ENCODE data around the gene ATP2B2.

The ATP2B2 gene

GRCh38 chr3:10396083-10396482 is 109.3 kb downstream of the ATP2B2 start:
- H3K9ac ChIP-seq (ENCODE audit: insufficient read length, low read depth) = no peak overlapping the region
- H3K4me1 ChIP-seq (ENCODE audit: insufficient read depth, insufficient read length) = peaks cover 12% of the 10 kb centered on the region
- TF ChIP-seq YY1 (IDR thresholded peaks at IDR 0.05; ENCODE audit: insufficient read depth, insufficient read length) (no peak), SUZ12 (IDR thresholded peaks at IDR 0.05; ENCODE audit: extremely low read depth, insufficient read depth, insufficient read length) (no peak), ZNF274 (IDR thresholded peaks at IDR 0.05; ENCODE audit: low read depth, low read length) (no peak)
- no peaks in the 10 kb centered on the region for H3K27me3 ChIP-seq (ENCODE audit: insufficient read depth, insufficient read length)
- H3K36me3 ChIP-seq (ENCODE audit: insufficient read depth, insufficient read length, low read length) = no peaks in the 10 kb centered on the region
- H3K4me3 ChIP-seq (ENCODE audit: insufficient read length, low read depth) = no peak overlapping the region
- DNase-seq (ENCODE audit: low read depth, low spot score) = no peak
- no peaks in the 10 kb centered on the region for H3K9me3 ChIP-seq (ENCODE audit: insufficient read depth, low read length)

GRCh38 chr3:10395671-10396070 is 109.7 kb downstream of the ATP2B2 start:
- Histone ChIP-seq H3K36me3 (ENCODE audit: insufficient read depth, insufficient read length, low read length) (no peaks in the 10 kb centered on the region), H3K27me3 (ENCODE audit: insufficient read depth, insufficient read length) (no peaks in the 10 kb centered on the region), H3K9me3 (ENCODE audit: insufficient read depth, low read length) (no peaks in the 10 kb centered on the region), H3K4me3 (ENCODE audit: insufficient read length, low read depth) (no peak overlapping the region), H3K9ac (ENCODE audit: insufficient read length, low read depth) (no peak overlapping the region), H3K4me1 (ENCODE audit: insufficient read depth, insufficient read length) (peaks cover 12% of the 10 kb centered on the region)
- DNase-seq (ENCODE audit: low read depth, low spot score) = no peak
- TF ChIP-seq ZNF274 (IDR thresholded peaks at IDR 0.05; ENCODE audit: low read depth, low read length) = no peak
- TF ChIP-seq SUZ12 (IDR thresholded peaks at IDR 0.05; ENCODE audit: extremely low read depth, insufficient read depth, insufficient read length) = no peak
- no peak for TF ChIP-seq YY1 (IDR thresholded peaks at IDR 0.05; ENCODE audit: insufficient read depth, insufficient read length)

- no peaks in the 10 kb centered on the region for H3K36me3 ChIP-seq (ENCODE audit: insufficient read depth, insufficient read length, low read length)
- H3K9me3 ChIP-seq (ENCODE audit: insufficient read depth, low read length) = no peaks in the 10 kb centered on the region
- no peak overlapping the region for H3K9ac ChIP-seq (ENCODE audit: insufficient read length, low read depth)
- peak; percentile 68 for DNase-seq (ENCODE audit: low read depth, low spot score)
- H3K4me1 ChIP-seq (ENCODE audit: insufficient read depth, insufficient read length) = peaks cover 12% of the 10 kb centered on the region
- TF ChIP-seq ZNF274 (IDR thresholded peaks at IDR 0.05; ENCODE audit: low read depth, low read length) = no peak
- TF ChIP-seq SUZ12 (IDR thresholded peaks at IDR 0.05; ENCODE audit: extremely low read depth, insufficient read depth, insufficient read length) = no peak
- no peak for TF ChIP-seq YY1 (IDR thresholded peaks at IDR 0.05; ENCODE audit: insufficient read depth, insufficient read length)
- H3K27me3 ChIP-seq (ENCODE audit: insufficient read depth, insufficient read length) = no peaks in the 10 kb centered on the region
- no peak overlapping the region for H3K4me3 ChIP-seq (ENCODE audit: insufficient read length, low read depth)
Measured at GRCh38 chr3:10395196-10395595, 110.2 kb downstream of the ATP2B2 start.

GRCh38 chr3:10394491-10395025 is 110.8 kb downstream of the ATP2B2 start:
- peaks cover 12% of the 10 kb centered on the region for H3K4me1 ChIP-seq (ENCODE audit: insufficient read depth, insufficient read length)
- no peaks in the 10 kb centered on the region for H3K36me3 ChIP-seq (ENCODE audit: insufficient read depth, insufficient read length, low read length)
- TF ChIP-seq SUZ12 (IDR thresholded peaks at IDR 0.05; ENCODE audit: extremely low read depth, insufficient read depth, insufficient read length) = no peak
- TF ChIP-seq YY1 (IDR thresholded peaks at IDR 0.05; ENCODE audit: insufficient read depth, insufficient read length) = no peak
- TF ChIP-seq ZNF274 (IDR thresholded peaks at IDR 0.05; ENCODE audit: low read depth, low read length) = no peak
- no peak overlapping the region for H3K9ac ChIP-seq (ENCODE audit: insufficient read length, low read depth)
- no peaks in the 10 kb centered on the region for H3K27me3 ChIP-seq (ENCODE audit: insufficient read depth, insufficient read length)
- DNase-seq (ENCODE audit: low read depth, low spot score) = no peak
- H3K4me3 ChIP-seq (ENCODE audit: insufficient read length, low read depth) = no peak overlapping the region
- H3K9me3 ChIP-seq (ENCODE audit: insufficient read depth, low read length) = peaks cover 6% of the 10 kb centered on the region; the same call in 1 of the 2 replicates

GRCh38 chr3:10393514-10393913 is 111.9 kb downstream of the ATP2B2 start:
- Histone ChIP-seq H3K9ac (ENCODE audit: insufficient read length, low read depth) (no peak overlapping the region), H3K4me1 (ENCODE audit: insufficient read depth, insufficient read length) (peaks cover 12% of the 10 kb centered on the region), H3K4me3 (ENCODE audit: insufficient read length, low read depth) (no peak overlapping the region)

DNA sequence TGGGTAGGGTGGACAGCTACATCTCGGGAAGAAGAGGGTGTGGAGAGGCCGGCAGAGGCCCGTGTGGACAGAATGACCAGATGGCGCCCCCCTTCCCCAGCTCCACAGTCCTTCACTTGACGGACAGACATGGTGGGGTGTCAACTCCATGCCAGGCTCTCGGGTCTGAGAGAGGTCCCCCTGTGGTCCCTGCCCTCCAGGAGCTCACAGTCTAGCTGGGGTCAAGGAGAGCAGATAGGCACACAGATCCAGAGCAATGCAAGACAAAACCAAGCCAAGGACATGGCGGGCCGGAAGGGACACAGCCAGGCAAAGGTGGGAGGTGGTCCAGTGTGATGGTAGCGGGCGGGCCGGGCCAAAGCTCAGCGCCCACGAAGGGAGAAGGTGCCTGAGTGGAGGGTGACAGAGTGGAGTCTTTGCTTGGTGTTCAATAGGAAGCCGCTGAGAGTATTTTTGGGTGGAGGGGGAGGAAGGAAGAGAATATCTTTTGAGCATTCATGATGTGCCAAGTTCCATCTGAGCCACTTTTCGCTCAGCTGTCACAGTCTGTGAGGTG is 112.4 kb downstream of the ATP2B2 start:
- H3K9ac ChIP-seq (ENCODE audit: insufficient read length, low read depth) = no peak overlapping the region
- H3K9me3 ChIP-seq (ENCODE audit: insufficient read depth, low read length) = peaks cover 22% of the 10 kb centered on the region
- DNase-seq (ENCODE audit: low read depth, low spot score) = no peak
- H3K4me3 ChIP-seq (ENCODE audit: insufficient read length, low read depth) = no peak overlapping the region
- TF ChIP-seq YY1 (IDR thresholded peaks at IDR 0.05; ENCODE audit: insufficient read depth, insufficient read length) = no peak
- TF ChIP-seq ZNF274 (IDR thresholded peaks at IDR 0.05; ENCODE audit: low read depth, low read length) = no peak
- TF ChIP-seq SUZ12 (IDR thresholded peaks at IDR 0.05; ENCODE audit: extremely low read depth, insufficient read depth, insufficient read length) = no peak
- peaks cover 12% of the 10 kb centered on the region for H3K4me1 ChIP-seq (ENCODE audit: insufficient read depth, insufficient read length)
- no peaks in the 10 kb centered on the region for H3K27me3 ChIP-seq (ENCODE audit: insufficient read depth, insufficient read length)
- H3K36me3 ChIP-seq (ENCODE audit: insufficient read depth, insufficient read length, low read length) = no peaks in the 10 kb centered on the region

More at GRCh38 chr3:10393514-10393913, 111.9 kb downstream of the ATP2B2 start:
- H3K36me3 ChIP-seq (ENCODE audit: insufficient read depth, insufficient read length, low read length) = no peaks in the 10 kb centered on the region
- peaks cover 16% of the 10 kb centered on the region for H3K9me3 ChIP-seq (ENCODE audit: insufficient read depth, low read length)
- DNase-seq (ENCODE audit: low read depth, low spot score) = no peak
- TF ChIP-seq SUZ12 (IDR thresholded peaks at IDR 0.05; ENCODE audit: extremely low read depth, insufficient read depth, insufficient read length) = no peak
- TF ChIP-seq YY1 (IDR thresholded peaks at IDR 0.05; ENCODE audit: insufficient read depth, insufficient read length) = no peak
- TF ChIP-seq ZNF274 (IDR thresholded peaks at IDR 0.05; ENCODE audit: low read depth, low read length) = no peak
- H3K27me3 ChIP-seq (ENCODE audit: insufficient read depth, insufficient read length) = no peaks in the 10 kb centered on the region

DNA sequence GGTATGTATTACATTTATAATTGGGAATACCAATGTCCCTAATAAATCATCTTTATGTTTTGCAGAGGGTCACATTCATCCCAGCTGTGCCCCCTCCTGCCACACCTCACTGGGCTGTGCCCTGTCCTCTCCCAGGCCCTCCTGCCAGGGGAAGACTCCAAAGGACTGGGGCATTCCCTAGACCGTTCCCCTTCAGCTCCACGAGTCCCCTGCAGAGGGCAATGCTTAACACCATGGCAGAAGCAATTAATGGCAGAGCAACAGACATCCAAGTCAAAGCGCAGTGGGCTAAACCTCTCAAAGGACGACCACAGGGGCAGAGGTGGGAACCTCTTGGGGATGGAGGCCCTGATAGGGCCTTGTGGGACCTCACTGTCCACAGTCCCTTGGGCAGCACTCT is 113.1 kb downstream of the ATP2B2 start:
- H3K36me3 ChIP-seq (ENCODE audit: insufficient read depth, insufficient read length, low read length) = no peaks in the 10 kb centered on the region
- H3K9me3 ChIP-seq (ENCODE audit: insufficient read depth, low read length) = peaks cover 29% of the 10 kb centered on the region
- DNase-seq (ENCODE audit: low read depth, low spot score) = no peak
- H3K4me3 ChIP-seq (ENCODE audit: insufficient read length, low read depth) = no peak overlapping the region
- H3K27me3 ChIP-seq (ENCODE audit: insufficient read depth, insufficient read length) = no peaks in the 10 kb centered on the region
- no peak for TF ChIP-seq YY1 (IDR thresholded peaks at IDR 0.05; ENCODE audit: insufficient read depth, insufficient read length)
- no peak for TF ChIP-seq SUZ12 (IDR thresholded peaks at IDR 0.05; ENCODE audit: extremely low read depth, insufficient read depth, insufficient read length)
- no peak for TF ChIP-seq ZNF274 (IDR thresholded peaks at IDR 0.05; ENCODE audit: low read depth, low read length)
- no peak overlapping the region for H3K9ac ChIP-seq (ENCODE audit: insufficient read length, low read depth)
- H3K4me1 ChIP-seq (ENCODE audit: insufficient read depth, insufficient read length) = peaks cover 12% of the 10 kb centered on the region
